GM12878 (cell line): ENCODE measurements around the gene FSHR. TPM values are rescaled to one million over a fixed set of nuclear protein-coding genes. Genes with fewer than 3 reads are reported as not detected.

Experiments used
- ATAC-seq: fragments of 200-7000 bp; cut with Tn5 transposase; 3 replicates; pipeline ENCODE4 v1.9.1; 2020; ENCODE audit warnings: mild to moderate bottlenecking, moderate library complexity
- BruUV-seq: library from RNA; stranded (reverse); fragments of 400-500 nt; replicated peaks from 2 replicates; lab custom pipeline; 2021; lab: Mats Ljungman, UMichigan
- CTCF ChIA-PET: fragments of 300-600 bp; sonication (Branson Sonifier 250); formaldehyde crosslinking; extraction: SDS; loops from one replicate; lab custom pipeline; 2021; ENCODE audit warnings: inconsistent platforms; lab: Yijun Ruan, JAX
- POLR2A ChIA-PET: fragments of 350-600 bp; formaldehyde crosslinking; extraction: SDS; loops from one replicate; lab custom pipeline; 2021; ENCODE audit warnings: inconsistent platforms; lab: Charles Lee
- RAD21 ChIA-PET: fragments of 300-600 bp; sonication (Branson Sonifier 250); formaldehyde crosslinking; loops from one replicate; lab custom pipeline; 2023; ENCODE audit warnings: antibody characterized with exemption; ENCODE audit not compliant: unreplicated experiment; lab: Charles Lee
- SMC1A ChIA-PET: fragments of 300-600 bp; sonication (Branson Sonifier 250); formaldehyde crosslinking; loops from one replicate; lab custom pipeline; 2023; ENCODE audit not compliant: unreplicated experiment, uncharacterized antibody; lab: Charles Lee
- DNase-seq: peaks from one replicate; pipeline ENCODE4 v3.0.0-alpha.2; 2011; ENCODE audit warnings: low read depth, low spot score
- FAIRE-seq: peaks from 3 replicates; lab custom pipeline; 2011; peaks lifted over from hg19 to GRCh38; lab: Jason Lieb, UNC
- H2AFZ ChIP-seq: 2 replicates; pipeline ENCODE4 v1.6.0; 2011; ENCODE audit warnings: low read depth, low read length, control low read depth; ENCODE audit not compliant: control insufficient read depth
- H3K27ac ChIP-seq: 2 replicates; pipeline ENCODE4 v1.5.1; 2011; ENCODE audit warnings: control low read depth; ENCODE audit not compliant: control insufficient read depth, insufficient read depth
- H3K27me3 ChIP-seq, 2 experiments: replicated peaks in 1 of 2; 2 replicates each; pipeline versions ENCODE4 v1.6.0 to v1.6.1; 2011; ENCODE audit warnings: low read length in 1 of 2; ENCODE audit not compliant: control insufficient read depth in 2 of 2, insufficient read depth in 2 of 2
- H3K36me3 ChIP-seq, 2 experiments: 2 replicates each; pipeline ENCODE4 v1.5.1; 2011; ENCODE audit warnings: low read length in 1 of 2; ENCODE audit not compliant: control insufficient read depth in 2 of 2, insufficient read depth in 2 of 2
- H3K4me1 ChIP-seq: 2 replicates; pipeline ENCODE4 v1.6.1; 2011; ENCODE audit warnings: mild to moderate bottlenecking, low read length, moderate library complexity, mixed read lengths; ENCODE audit not compliant: control insufficient read depth, insufficient read depth
- H3K4me2 ChIP-seq: 2 replicates; pipeline ENCODE4 v1.6.0; 2011; ENCODE audit warnings: control low read depth; ENCODE audit not compliant: control insufficient read depth, insufficient read depth
- H3K4me3 ChIP-seq: fragments of 200-600 bp; sonication (generic); 2 replicates; pipeline ENCODE4 v1.5.1; 2016
- H3K79me2 ChIP-seq: 2 replicates; pipeline ENCODE4 v1.6.0; 2011; ENCODE audit warnings: low read length; ENCODE audit not compliant: control insufficient read depth, insufficient read depth
- H3K9ac ChIP-seq: 2 replicates; pipeline ENCODE4 v1.8.0; 2011; ENCODE audit warnings: low read length, control low read depth, mixed read lengths; ENCODE audit not compliant: control insufficient read depth, insufficient read depth
- H3K9me3 ChIP-seq: replicated peaks from 3 replicates; pipeline ENCODE4 v1.5.1; 2011; ENCODE audit warnings: mild to moderate bottlenecking, low read length; ENCODE audit not compliant: control insufficient read depth, insufficient read depth
- H4K20me1 ChIP-seq: 2 replicates; pipeline ENCODE4 v1.6.0; 2011; ENCODE audit not compliant: control insufficient read depth, insufficient read depth
- NFIC ChIP-seq: IDR thresholded peaks from 2 replicates; pipeline ENCODE4 v1.6.1; 2012; ENCODE audit warnings: low read depth, mild to moderate bottlenecking, inconsistent platforms, low read length, moderate library complexity
- NRF1 ChIP-seq: conservative IDR thresholded peaks from 2 replicates; pipeline ENCODE4 v1.6.1; 2011; ENCODE audit warnings: mild to moderate bottlenecking, low read depth, low read length, improper control_type of control experiment
- STAT3 ChIP-seq: IDR thresholded peaks from 2 replicates; pipeline ENCODE4 v1.6.1; 2011; ENCODE audit warnings: low read depth, low read length, improper control_type of control experiment
- WRNIP1 ChIP-seq: IDR thresholded peaks from 2 replicates; pipeline ENCODE4 v1.6.1; 2011; ENCODE audit warnings: low read depth, low read length, improper control_type of control experiment, borderline replicate concordance
- WGBS: methylation state at CpG from one replicate; pipeline ENCODE4 v1.1.6; 2016; ENCODE audit warnings: low lambda C conversion rate; ENCODE audit not compliant: insufficient replicate concordance, insufficient coverage; ENCODE audit errors: missing lambda C conversion rate; 5-methylcytosine and 5-hydroxymethylcytosine counted together
- in situ Hi-C: fragments of 300-500 bp; cut with MboI; formaldehyde crosslinking; loops from 9 replicates; pipeline ENCODE4 v1.14.3; 2018; ENCODE audit warnings: mixed read lengths
- intact Hi-C: fragments of 100-400 bp; cut with micrococcal nuclease; formaldehyde crosslinking; loops from one replicate; pipeline ENCODE4 v1.14.2; 2022; ENCODE audit not compliant: unreplicated experiment
- polyA plus RNA-seq, 11 experiments: library from polyadenylated mRNA; depleted of rRNA in 4 of 11; unstranded in 6 of 11; stranded (reverse) in 5 of 11; fragments of >200 nt; fragmentation: Nextera tagmentation in 4 of 11; fragmentation: Illumina TruSeq in 1 of 11; extraction: Ambion mirVana in 4 of 11; extraction: Trizol in 1 of 11; gene quantifications; 1 replicate in 1 of 11; 2 replicates in 10 of 11; pipeline versions ENCODE4 v1.2.1 to v1.2.3, GENCODE V29; 2011 to 2016; ENCODE audit warnings: inconsistent platforms in 2 of 11, missing spikeins in 2 of 11, low read depth in 1 of 11
- total RNA-seq, 4 experiments: library from RNA; depleted of rRNA in 3 of 4; stranded (reverse); fragments of >200 nt in 3 of 4; fragmentation: Illumina TruSeq in 1 of 4; extraction: Trizol in 1 of 4; gene quantifications; 2 replicates each; pipeline versions ENCODE4 v1.2.1 to v1.2.3, GENCODE V29; 2013 to 2021

FSHR gene
- total and polyA plus RNA-seq, 10 of the 15 experiments (the other 5 are each of a cell fraction or from before 2014, with no cell fraction given): not detected

DNA sequence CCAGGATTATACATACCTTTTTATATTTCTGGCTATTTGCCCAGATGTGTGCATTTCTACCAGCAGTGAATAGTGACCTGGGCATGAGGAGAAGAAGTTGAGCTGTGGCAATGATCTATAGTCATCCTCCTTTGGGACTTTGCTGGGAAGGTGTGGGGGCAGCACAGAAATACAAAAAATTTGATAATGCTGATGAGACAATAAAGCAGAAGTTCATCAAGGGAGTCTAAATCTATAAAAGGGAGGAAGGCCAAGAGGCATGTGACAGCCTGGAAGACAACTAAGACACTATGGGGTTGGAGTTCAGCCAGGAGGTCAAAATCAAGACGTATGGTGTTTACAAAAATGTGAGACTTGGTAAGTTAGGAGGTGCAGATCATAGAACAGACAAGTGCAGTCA, 52.2 kb downstream of the FSHR start:
- DNase-seq (no peak), ATAC-seq (no peak), FAIRE-seq (no peak)
- Histone ChIP-seq H3K4me2 (no peak overlapping the region), H4K20me1 (no peaks in the 10 kb centered on the region), H3K36me3 (no peaks in the 10 kb centered on the region), H3K9ac (no peak overlapping the region), H3K4me3 (no peak overlapping the region), H3K79me2 (no peaks in the 10 kb centered on the region), H3K27ac (no peak overlapping the region), H3K4me1 (no peaks in the 10 kb centered on the region), H3K9me3 (no peaks in the 10 kb centered on the region)
- intact Hi-C loops (no loop called here), in situ Hi-C loops (no loop called here)
- RAD21 ChIA-PET: no interaction called here
- POLR2A ChIA-PET: no interaction called here
- BruUV-seq: no TSS peak
- CTCF ChIA-PET: no interaction called here
- WGBS: 0% methylated on average over 1 of the region's 1 CpG
- SMC1A ChIA-PET: no interaction called here
- TF ChIP-seq NFIC: no peak
- no peak for TF ChIP-seq STAT3
- no peak for TF ChIP-seq WRNIP1
- TF ChIP-seq, all 136 proteins: peak for 0
- Histone ChIP-seq H2AFZ (no peak overlapping the region), H3K27me3 (no peaks in the 10 kb centered on the region; a peak in 1 of 4 replicates)

- Histone ChIP-seq H3K27me3 (no peaks in the 10 kb centered on the region), H3K4me3 (no peak overlapping the region), H3K79me2 (no peaks in the 10 kb centered on the region), H3K36me3 (no peaks in the 10 kb centered on the region), H4K20me1 (no peaks in the 10 kb centered on the region), H3K9me3 (no peaks in the 10 kb centered on the region), H3K27ac (no peak overlapping the region), H3K4me1 (no peaks in the 10 kb centered on the region), H3K4me2 (no peak overlapping the region), H2AFZ (no peak overlapping the region), H3K9ac (no peak overlapping the region)
- CTCF ChIA-PET: no interaction called here
- BruUV-seq: no TSS peak
- no peak for TF ChIP-seq NRF1
- POLR2A ChIA-PET: no interaction called here
- no peak for ATAC-seq
- intact Hi-C loops (no loop called here), in situ Hi-C loops (no loop called here)
- no peak for DNase-seq
- RAD21 ChIA-PET: no interaction called here
- SMC1A ChIA-PET: no interaction called here
- FAIRE-seq: no peak
- 0% methylated on average over 2 of the region's 2 CpGs for WGBS
Measured at GRCh38 chr2:49080681-49081080, 73.6 kb downstream of the FSHR start.
